ENCODE measurements around the gene PAPLN.

Gene PAPLN

GRCh38 chr14:73230051-73230450 lies 7.3 kb upstream of the PAPLN start:
- no peak for DNase-seq (ENCODE audit: low spot score)

- DNase-seq (ENCODE audit: low spot score): no peak
Measured at GRCh38 chr14:73231981-73232851, 5.1 kb upstream of the PAPLN start.

GRCh38 chr14:73232984-73233383 lies 4.3 kb upstream of the PAPLN start:
- no peak for DNase-seq (ENCODE audit: low spot score)

GRCh38 chr14:73233564-73233963 lies 3.7 kb upstream of the PAPLN start:
- no peak for DNase-seq (ENCODE audit: low spot score)

DNA sequence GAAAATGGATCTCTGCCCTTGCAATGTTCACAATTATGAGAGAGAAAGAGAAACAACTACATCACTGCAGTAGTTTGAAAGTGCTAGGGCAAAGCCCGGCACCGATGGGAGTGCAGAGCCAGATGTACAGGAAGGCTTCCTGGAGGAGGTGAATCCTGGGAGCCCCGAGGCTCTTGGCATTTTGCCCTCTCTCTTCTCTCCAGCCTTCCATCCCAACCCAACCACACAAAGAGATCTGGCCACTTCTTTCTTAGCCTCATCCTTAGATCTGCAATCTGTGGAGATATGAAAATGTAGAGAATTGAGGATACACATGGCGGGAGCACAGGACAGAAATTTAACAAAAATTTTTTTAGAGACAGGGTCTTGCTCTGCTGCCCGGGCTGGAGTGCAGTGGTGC lies 3.3 kb upstream of the PAPLN start:
- DNase-seq (ENCODE audit: low spot score): no peak

DNA sequence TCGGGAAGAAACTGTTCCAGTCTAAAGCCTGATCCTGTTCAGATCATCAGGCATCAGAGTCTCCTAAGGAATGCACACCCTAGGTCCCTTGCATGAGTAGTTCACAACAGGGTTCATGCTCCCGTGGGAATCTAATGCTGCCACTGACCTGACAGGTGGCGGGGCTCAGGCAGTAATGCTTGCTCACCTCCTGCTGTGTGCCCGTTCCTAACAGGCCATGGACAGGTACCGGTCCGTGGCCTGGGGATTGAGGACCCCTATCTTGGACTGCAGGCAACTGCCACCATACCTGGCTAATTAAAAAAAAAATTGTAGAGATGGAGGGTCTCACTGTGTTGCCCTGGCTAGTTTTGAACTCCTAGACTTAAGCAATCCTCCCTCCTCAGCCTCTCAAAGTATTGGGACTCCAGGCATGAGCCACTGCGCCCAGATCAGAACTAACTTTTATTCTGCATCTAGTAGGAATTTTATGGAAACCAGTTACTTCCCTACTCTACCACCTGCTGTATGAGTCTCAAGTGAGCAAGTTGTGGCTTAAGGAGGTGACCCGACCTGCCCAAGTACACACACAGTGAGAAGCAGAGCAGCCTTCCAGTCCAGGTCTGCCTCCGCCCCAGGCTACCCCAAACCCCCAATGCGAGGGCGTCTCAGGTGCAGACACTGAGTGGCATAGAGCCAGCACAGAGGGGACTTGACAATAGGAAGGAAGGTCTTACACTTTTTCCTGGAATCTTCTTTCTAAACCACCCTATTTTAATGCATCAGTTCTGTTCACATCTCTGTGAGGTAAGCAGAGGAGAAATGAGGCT lies 2.5 kb upstream of the PAPLN start:
- no peak for DNase-seq (ENCODE audit: low spot score)

- DNase-seq (ENCODE audit: low spot score): no peak
Measured at GRCh38 chr14:73235531-73236155, 1.7 kb upstream of the PAPLN start.

- DNase-seq (ENCODE audit: low spot score): no peak
Measured at GRCh38 chr14:73236157-73236556, 1.1 kb upstream of the PAPLN start.

GRCh38 chr14:73236752-73237218 lies 521 bp upstream of the PAPLN start:
- DNase-seq (ENCODE audit: low spot score): no peak

DNA sequence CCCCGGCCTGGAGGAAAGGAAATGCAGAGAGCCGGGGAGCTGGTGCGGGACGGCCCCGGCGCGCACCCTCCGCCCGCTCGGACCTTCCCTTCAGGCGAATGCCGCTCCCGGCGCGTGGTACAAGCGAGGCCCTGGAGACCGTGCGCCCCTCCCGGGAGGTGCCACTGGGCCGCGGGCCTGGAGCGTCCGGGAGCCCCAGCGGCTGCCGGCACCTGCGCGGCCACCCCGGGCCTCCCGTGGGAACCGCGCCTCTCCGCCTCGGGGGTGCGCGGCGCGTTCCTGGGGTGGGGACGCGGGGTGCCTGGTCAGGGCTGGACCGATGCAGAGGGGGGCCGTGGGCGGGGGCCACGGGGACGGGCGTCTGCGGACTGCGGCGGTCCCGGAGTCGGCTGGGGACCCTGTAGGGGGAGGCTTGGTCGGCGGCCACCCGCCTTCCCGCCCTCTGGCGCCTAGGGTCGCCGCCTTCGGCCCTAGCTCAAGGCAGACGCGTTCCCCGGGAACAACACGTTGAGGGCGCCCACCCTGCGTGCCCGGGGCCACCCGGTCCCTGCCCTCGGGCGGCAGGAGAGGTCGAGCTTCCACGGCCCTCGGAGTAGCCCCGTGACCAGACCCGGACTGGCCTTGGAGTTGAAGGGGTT lies 599 bp downstream of the PAPLN start:
- DNase-seq (ENCODE audit: low spot score): no peak

GRCh38 chr14:73238424-73238852 lies 1.1 kb downstream of the PAPLN start:
- DNase-seq (ENCODE audit: low spot score): no peak

DNA sequence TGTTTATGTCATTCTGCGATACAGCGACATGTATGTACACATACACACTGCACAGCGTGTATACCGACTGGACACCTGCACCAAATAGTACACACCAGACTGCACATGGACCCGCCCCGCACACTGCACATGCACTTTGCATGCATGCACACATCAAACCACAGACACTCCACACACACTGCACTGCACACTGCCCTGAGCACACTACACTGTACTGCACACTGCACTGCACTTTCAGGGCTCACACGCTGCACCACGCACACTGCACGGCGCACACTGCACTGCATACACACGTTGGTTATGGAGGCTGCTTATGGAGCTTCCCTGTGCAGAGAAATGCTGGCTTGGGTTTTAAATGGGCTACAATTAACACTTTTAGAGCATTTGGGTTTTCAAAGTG lies 1.6 kb downstream of the PAPLN start:
- DNase-seq (ENCODE audit: low spot score): no peak

DNA sequence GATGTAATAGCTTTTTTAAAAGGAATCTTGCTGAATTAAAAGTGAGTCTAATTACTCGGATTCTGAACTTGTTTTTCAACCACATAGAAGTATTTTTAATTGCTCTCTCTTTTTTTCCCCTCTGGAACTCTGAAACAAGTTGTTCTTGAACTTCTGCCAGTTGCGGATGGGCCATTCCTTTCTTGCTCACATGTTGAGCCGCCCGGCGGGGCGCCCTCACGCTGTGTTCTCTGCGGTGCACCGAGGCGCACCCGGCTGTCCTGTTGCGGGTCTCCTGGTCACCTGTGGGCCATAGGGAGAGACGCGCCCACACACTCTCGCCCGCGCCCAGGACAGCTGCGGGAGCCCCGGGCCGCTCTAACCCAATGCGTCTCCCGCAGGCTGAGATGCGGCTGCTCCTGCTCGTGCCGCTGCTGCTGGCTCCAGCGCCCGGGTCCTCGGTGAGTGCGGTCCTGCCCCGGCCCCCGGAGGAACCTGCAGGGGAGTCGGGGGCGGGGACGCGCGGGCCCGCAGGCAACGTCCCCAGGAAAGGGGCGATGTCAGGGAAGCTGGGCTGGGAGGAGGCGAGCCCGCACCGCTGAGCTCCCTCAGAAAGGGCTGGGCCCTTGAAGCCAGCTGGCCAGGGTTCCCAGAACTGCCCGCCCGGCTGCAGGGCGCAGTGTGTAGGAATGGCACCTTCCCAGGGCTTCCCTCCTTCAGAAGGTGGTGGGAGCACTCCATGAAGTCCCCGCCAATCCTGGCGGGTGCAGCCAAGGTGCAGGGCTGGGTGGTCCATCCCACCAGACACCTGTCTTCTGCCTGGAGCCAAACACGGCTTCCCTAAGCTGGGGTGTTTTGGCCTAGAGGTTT lies 2.3 kb downstream of the PAPLN start:
- DNase-seq (ENCODE audit: low spot score): no peak

GRCh38 chr14:73240816-73241480 lies 3.6 kb downstream of the PAPLN start:
- DNase-seq (ENCODE audit: low spot score): no peak

- no peak for DNase-seq (ENCODE audit: low spot score)
Measured at GRCh38 chr14:73241481-73242165, 4.3 kb downstream of the PAPLN start.

DNA sequence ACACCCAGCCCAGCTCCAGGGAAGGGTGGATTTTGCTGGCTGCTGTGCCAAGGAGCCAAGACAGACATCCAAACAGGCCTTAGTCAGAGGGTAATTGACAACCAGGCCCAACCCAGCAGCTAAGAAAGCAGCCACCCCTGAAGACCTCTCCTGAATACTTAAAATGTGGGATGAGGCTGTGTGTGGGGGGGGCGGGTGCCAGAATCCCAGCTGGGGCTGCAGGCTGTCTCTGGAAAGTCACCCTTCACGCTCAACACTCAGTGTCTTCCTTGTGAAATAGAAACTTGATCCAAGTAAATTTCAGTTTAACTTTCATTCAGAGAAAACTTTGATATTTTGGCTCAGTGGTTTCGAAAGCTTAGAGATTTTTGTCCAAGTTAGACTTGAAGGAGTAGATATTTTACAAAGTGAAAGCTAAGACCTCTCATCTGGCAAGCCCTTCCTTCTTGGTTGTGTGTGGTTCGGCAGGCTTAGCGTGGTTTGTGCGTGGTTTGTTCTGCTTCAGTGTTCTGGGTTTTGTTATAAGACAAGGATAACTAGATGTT lies 5.1 kb downstream of the PAPLN start:
- no peak for DNase-seq (ENCODE audit: low spot score)

DNA sequence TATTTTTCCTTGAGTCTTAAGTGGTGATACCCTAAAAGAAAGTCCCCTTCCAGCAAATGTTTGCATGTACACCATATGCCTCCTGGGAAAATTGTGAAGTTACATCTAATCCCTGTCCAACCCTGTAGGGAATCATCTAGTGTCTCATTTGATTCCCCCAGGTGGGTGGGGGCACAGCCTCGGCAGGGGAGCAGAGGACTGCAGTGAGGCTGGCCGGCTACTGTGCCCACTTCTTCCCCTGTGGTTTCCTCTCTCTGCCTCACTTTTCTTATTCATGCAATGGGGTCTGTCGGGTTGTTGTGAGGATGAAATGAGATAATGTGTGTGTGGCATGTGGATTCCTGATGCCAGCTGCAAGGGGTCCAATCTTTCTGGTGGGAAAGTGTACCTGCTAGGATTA lies 6.0 kb downstream of the PAPLN start:
- DNase-seq (ENCODE audit: low spot score): no peak

GRCh38 chr14:73243748-73244147 lies 6.4 kb downstream of the PAPLN start:
- DNase-seq (ENCODE audit: low spot score): no peak

DNA sequence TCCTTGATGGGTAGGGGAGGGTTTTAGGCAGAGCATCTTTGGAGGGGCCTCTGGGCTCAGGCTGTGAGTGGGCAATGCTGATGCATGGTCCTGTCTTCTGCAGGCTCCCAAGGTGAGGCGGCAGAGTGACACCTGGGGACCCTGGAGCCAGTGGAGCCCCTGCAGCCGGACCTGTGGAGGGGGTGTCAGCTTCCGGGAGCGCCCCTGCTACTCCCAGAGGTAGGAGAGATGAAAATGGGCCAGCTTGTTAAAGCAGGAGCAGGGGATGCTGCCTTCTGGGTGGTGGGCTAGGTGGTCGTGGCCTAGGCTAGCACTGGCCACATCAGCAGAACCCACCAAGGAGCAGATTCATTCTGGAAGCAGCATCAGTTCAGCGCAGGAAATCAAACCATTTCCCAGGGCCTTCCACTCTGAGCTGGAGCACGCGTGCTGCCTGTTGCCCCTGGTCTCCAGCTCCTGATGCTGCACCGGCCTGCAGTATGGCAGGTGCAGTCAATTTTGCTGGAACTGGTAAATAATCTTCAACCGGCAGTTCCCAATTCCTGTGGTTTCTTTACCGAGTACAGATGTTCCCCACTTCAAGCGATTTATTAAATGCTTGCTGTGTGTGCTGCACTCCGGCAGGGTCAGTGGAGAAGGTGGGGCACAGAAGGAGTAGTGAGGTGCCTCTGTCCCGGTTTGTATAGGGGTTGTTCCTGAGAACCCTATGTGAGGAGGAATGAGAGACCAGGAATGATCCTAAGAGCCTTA lies 7.4 kb downstream of the PAPLN start:
- DNase-seq (ENCODE audit: low spot score): no peak

Data from CD4-positive, alpha-beta T cell treated with Interleukin-2 at 100 ng/mL for 4 hours (primary cell).